ENCODE measurements around the gene TADA2A. TPM values are rescaled to one million over a fixed set of nuclear protein-coding genes. Genes with fewer than 3 reads are reported as not detected.

Gene TADA2A
- total and polyA plus RNA-seq, 2 of the 8 experiments (the other 6 are each of a cell fraction or from before 2014, with no cell fraction given) = 8.4 to 18.5 TPM

GRCh38 chr17:37507111-37507510 is 100.4 kb downstream of the TADA2A start:
- Histone ChIP-seq H3K4me2 (ENCODE audit: insufficient read depth in 1 of 2, low read depth in 2 of 2, low read length in 2 of 2) (no peak overlapping the region), H3K79me2 (ENCODE audit: control insufficient read depth in 1 of 2, insufficient read depth in 2 of 2, low read length in 2 of 2) (peaks cover 0 to 30% of the 10 kb centered on the region in 2 experiments; a peak in 3 of 4 replicates), H3K23ac (ENCODE audit: insufficient read length) (no peak overlapping the region), H2BK15ac (ENCODE audit: low read length) (no peak overlapping the region), H4K20me1 (replicated peaks in 1 of 2; ENCODE audit: control insufficient read depth in 1 of 2, insufficient read depth in 2 of 2, low read length in 2 of 2) (peaks cover 4 to 8% of the 10 kb centered on the region in 2 experiments), H4K8ac (ENCODE audit: extremely low read depth, insufficient read depth, low read length) (peak overlapping the region; percentile 41; the same call in 1 of the 2 replicates), H2BK120ac (replicated peaks; ENCODE audit: low read depth, low read length) (no peak overlapping the region), H3K56ac (replicated peaks; ENCODE audit: insufficient read length, low read depth, low read length) (no peak overlapping the region), H3K9ac (replicated peaks in 1 of 4; ENCODE audit: extremely low read depth in 1 of 4, low read depth in 3 of 4, low read length in 3 of 4) (no peak overlapping the region), H3K18ac (ENCODE audit: extremely low read depth, low read length) (no peak overlapping the region), H3K36me3 (ENCODE audit: control insufficient read depth in 2 of 4, insufficient read depth in 4 of 4, low read length in 3 of 4) (peaks cover 0 to 3% (median under 1%) of the 10 kb centered on the region in 4 experiments; a peak in 3 of 8 replicates), H3K27ac (ENCODE audit: low read depth, low read length) (no peak overlapping the region), H2AK5ac (ENCODE audit: low read depth, low read length) (no peak overlapping the region), H3K27me3 (replicated peaks in 1 of 4; ENCODE audit: control insufficient read depth in 3 of 4, extremely low read depth in 1 of 4, insufficient read depth in 3 of 4, low read length in 3 of 4) (no peaks in the 10 kb centered on the region), H3K4me3 (ENCODE audit: extremely low read depth in 1 of 4, insufficient read depth in 2 of 4, low read depth in 3 of 4, low read length in 4 of 4) (no peak overlapping the region), H3K9me3 (ENCODE audit: insufficient read depth in 2 of 2, low read depth in 1 of 2, low read length in 1 of 2) (no peaks in the 10 kb centered on the region), H4K5ac (ENCODE audit: insufficient read length, low read depth, low read length) (no peak overlapping the region), H3K23me2 (ENCODE audit: low read depth, low read length) (no peaks in the 10 kb centered on the region), H3K4ac (replicated peaks; ENCODE audit: insufficient read length, low read depth, low read length) (no peak overlapping the region), H3K79me1 (ENCODE audit: low read depth, low read length) (peaks cover 12% of the 10 kb centered on the region), H4K91ac (replicated peaks; ENCODE audit: insufficient read length, low read length) (no peak overlapping the region), H2AFZ (ENCODE audit: low read length) (no peak overlapping the region), H2BK12ac (ENCODE audit: low read depth, low read length) (no peak overlapping the region), H2BK5ac (ENCODE audit: low read depth, low read length) (no peak overlapping the region), H3K4me1 (replicated peaks in 1 of 4; ENCODE audit: control insufficient read depth in 3 of 4, insufficient read depth in 4 of 4, low read length in 3 of 4) (peaks cover 0 to 3% (median 0%) of the 10 kb centered on the region in 4 experiments; a peak in 3 of 7 replicates), H2BK20ac (ENCODE audit: low read length) (no peak overlapping the region), H3K14ac (ENCODE audit: insufficient read length) (no peak overlapping the region)
- 93% methylated on average over 9 of the region's 9 CpGs; no CpG with 5 or more reads in 1 of the 2 experiments for WGBS, 2 experiments (ENCODE audit: extremely low coverage in 1 of 2, insufficient coverage in 1 of 2, insufficient read length in 1 of 2, insufficient replicate concordance in 2 of 2, low coverage in 1 of 2, low lambda C conversion rate in 2 of 2, missing lambda C conversion rate in 1 of 2)
- POLR2A ChIA-PET (ENCODE audit: partially characterized antibody) = interaction anchor here (1.0 kb wide), 1 partner anchor 16 kb away, joined by 3 read pairs; no protein-coding TSS in a partner anchor
- CTCF ChIA-PET (ENCODE audit: partially characterized antibody) = interaction anchor here (0.6 to 4.2 kb wide), 15 partner anchors 8 to 241 kb away, joined by 3 to 27 read pairs (median 4); no protein-coding TSS in a partner anchor
- DNase-seq (ENCODE audit: low read depth in 1 of 2, low spot score in 2 of 2) (no peak), FAIRE-seq (no peak)
- no peak for TF ChIP-seq CEBPB (IDR thresholded peaks at IDR 0.05; ENCODE audit: low read depth, low read length)
- no peak for TF ChIP-seq RNF2 (IDR thresholded peaks at IDR 0.05; ENCODE audit: borderline replicate concordance, low read depth, low read length, missing control alignments, poor library complexity, severe bottlenecking)
- TF ChIP-seq KDM5A (IDR thresholded peaks at IDR 0.05; ENCODE audit: low read length) = no peak
- TF ChIP-seq SP2 (IDR thresholded peaks at IDR 0.05; ENCODE audit: low read length) = no peak
